DND-41 (cell line): ENCODE measurements around the gene TSC22D4.

Experiments
- ATAC-seq: fragments of 200-7000 bp; cut with Tn5 transposase; 3 replicates; pipeline ENCODE4 v1.9.1; 2021; ENCODE audit warnings: low read depth; ENCODE audit not compliant: insufficient read depth
- DNase-seq: peaks from one replicate; pipeline ENCODE4 v3.0.0-alpha.2; 2020
- H2AFZ ChIP-seq: 2 replicates; pipeline ENCODE4 v1.6.0; 2012; ENCODE audit warnings: low read depth, low read length
- H3K27ac ChIP-seq: 2 replicates; pipeline ENCODE4 v1.5.1; 2012; ENCODE audit warnings: low read length, inconsistent platforms
- H3K27me3 ChIP-seq: fragments of 200-600 bp; sonication (generic); 2 replicates; pipeline ENCODE4 v1.6.0; 2012; ENCODE audit warnings: low read length, mild to moderate bottlenecking, inconsistent platforms; ENCODE audit not compliant: insufficient read depth, poor library complexity
- H3K36me3 ChIP-seq: 2 replicates; pipeline ENCODE4 v1.5.1; 2012; ENCODE audit warnings: low read length, inconsistent platforms; ENCODE audit not compliant: insufficient read depth
- H3K4me1 ChIP-seq: 2 replicates; pipeline ENCODE4 v1.5.1; 2012; ENCODE audit warnings: mild to moderate bottlenecking, low read length; ENCODE audit not compliant: insufficient read depth
- H3K4me2 ChIP-seq: 2 replicates; pipeline ENCODE4 v1.6.0; 2012; ENCODE audit warnings: mild to moderate bottlenecking, moderate library complexity, low read length, inconsistent platforms; ENCODE audit not compliant: insufficient read depth
- H3K4me3 ChIP-seq, 2 experiments: fragments of 200-600 bp in 1 of 2; shearing (Covaris generic) in 1 of 2; 2 replicates each; pipeline ENCODE4 v1.5.1; 2012 to 2016; ENCODE audit warnings: inconsistent platforms in 2 of 2, low read length in 2 of 2, mild to moderate bottlenecking in 2 of 2, low read depth in 1 of 2, moderate library complexity in 1 of 2
- H3K79me2 ChIP-seq: 2 replicates; pipeline ENCODE4 v1.6.0; 2012; ENCODE audit warnings: low read length, inconsistent platforms; ENCODE audit not compliant: insufficient read depth
- H3K9ac ChIP-seq: 2 replicates; pipeline ENCODE4 v1.6.0; 2012; ENCODE audit warnings: low read depth, mild to moderate bottlenecking, inconsistent platforms, low read length, moderate library complexity
- H3K9me3 ChIP-seq: 2 replicates; pipeline ENCODE4 v1.5.1; 2012; ENCODE audit warnings: low read length, moderate library complexity, mild to moderate bottlenecking, inconsistent platforms; ENCODE audit not compliant: insufficient read depth, severe bottlenecking
- H4K20me1 ChIP-seq: 2 replicates; pipeline ENCODE4 v1.6.0; 2012; ENCODE audit warnings: low read length; ENCODE audit not compliant: insufficient read depth
- EZH2 ChIP-seq: IDR thresholded peaks from 3 replicates; pipeline ENCODE4 v1.6.1; 2012; ENCODE audit warnings: borderline replicate concordance, low read depth, mild to moderate bottlenecking, moderate library complexity, low read length, inconsistent platforms; ENCODE audit not compliant: severe bottlenecking
- TF ChIP-seq, protein P1 (sequence below): IDR thresholded peaks from 2 replicates; pipeline ENCODE4 v1.5.1; 2012; ENCODE audit warnings: borderline replicate concordance, low read length, moderate library complexity, mild to moderate bottlenecking; ENCODE audit not compliant: poor library complexity, severe bottlenecking; ENCODE audit errors: extremely low read depth

TSC22D4 gene

DNA sequence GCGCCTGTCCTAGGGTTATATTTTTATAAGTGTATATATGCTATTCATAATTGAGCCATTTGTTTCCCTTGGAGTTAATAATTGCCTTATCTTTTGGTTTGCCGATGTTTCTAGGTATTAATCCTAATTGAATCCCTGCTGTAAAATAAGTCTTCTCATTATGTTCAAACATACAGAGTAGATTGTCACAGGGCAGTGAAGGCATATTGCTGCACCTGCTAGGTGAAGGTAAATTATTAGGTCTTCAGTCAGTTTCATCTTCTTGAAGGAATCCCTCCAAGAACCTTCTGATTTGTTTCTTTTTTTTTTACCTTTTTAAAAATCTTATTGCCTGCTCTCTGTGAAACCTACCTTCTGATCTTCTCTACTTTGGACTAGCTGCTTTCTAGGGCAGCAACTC lies 42.1 kb upstream of the TSC22D4 start:
- no peak for DNase-seq
- Histone ChIP-seq H3K9me3 (no peaks in the 10 kb centered on the region), H3K36me3 (no peaks in the 10 kb centered on the region)

DNA sequence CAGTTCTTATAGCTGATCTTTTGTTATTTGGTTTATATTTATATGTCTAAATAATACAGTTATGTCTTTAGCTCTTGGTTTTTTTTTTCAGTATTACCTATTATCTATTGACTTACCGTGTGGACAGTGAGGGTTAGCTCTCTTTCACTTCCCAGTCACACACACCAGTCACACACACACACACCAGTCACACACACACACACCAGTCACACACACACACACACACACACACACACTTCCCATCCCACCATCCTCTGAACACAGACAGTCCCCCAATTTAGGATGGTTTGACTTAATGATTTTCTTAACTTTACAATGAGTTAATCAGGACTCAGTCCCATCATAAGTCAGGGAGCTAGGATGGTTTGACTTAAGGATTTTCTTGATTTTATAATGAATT lies 41.1 kb upstream of the TSC22D4 start:
- no peak overlapping the region for H3K4me3 ChIP-seq
- H3K27ac ChIP-seq, result no peak overlapping the region
- ATAC-seq (no peak), DNase-seq (no peak)
- H4K20me1 ChIP-seq, result no peaks in the 10 kb centered on the region
- TF ChIP-seq, protein P1, sequence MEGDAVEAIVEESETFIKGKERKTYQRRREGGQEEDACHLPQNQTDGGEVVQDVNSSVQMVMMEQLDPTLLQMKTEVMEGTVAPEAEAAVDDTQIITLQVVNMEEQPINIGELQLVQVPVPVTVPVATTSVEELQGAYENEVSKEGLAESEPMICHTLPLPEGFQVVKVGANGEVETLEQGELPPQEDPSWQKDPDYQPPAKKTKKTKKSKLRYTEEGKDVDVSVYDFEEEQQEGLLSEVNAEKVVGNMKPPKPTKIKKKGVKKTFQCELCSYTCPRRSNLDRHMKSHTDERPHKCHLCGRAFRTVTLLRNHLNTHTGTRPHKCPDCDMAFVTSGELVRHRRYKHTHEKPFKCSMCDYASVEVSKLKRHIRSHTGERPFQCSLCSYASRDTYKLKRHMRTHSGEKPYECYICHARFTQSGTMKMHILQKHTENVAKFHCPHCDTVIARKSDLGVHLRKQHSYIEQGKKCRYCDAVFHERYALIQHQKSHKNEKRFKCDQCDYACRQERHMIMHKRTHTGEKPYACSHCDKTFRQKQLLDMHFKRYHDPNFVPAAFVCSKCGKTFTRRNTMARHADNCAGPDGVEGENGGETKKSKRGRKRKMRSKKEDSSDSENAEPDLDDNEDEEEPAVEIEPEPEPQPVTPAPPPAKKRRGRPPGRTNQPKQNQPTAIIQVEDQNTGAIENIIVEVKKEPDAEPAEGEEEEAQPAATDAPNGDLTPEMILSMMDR, result no peak
- no peak for TF ChIP-seq EZH2
- peaks cover 2% of the 10 kb centered on the region for H3K27me3 ChIP-seq
- no peaks in the 10 kb centered on the region for H3K36me3 ChIP-seq
- no peak overlapping the region for H3K9ac ChIP-seq
- H2AFZ ChIP-seq, result no peak overlapping the region
- 0 out of 2 replicates have a peak, but pooled peaks cover 6% of the 10 kb centered on the region for H3K4me1 ChIP-seq
- H3K9me3 ChIP-seq, result no peaks in the 10 kb centered on the region
- H3K4me2 ChIP-seq, result no peak overlapping the region
- no peaks in the 10 kb centered on the region for H3K79me2 ChIP-seq

More for the DNA sequence above, 42.1 kb upstream of the TSC22D4 start:
- no peak for ATAC-seq
- H3K4me3 ChIP-seq, result no peak overlapping the region
- H2AFZ ChIP-seq, result no peak overlapping the region
- H4K20me1 ChIP-seq, result no peaks in the 10 kb centered on the region
- 0 out of 2 replicates have a peak, but pooled peaks cover 5% of the 10 kb centered on the region for H3K4me1 ChIP-seq
- no peak for TF ChIP-seq EZH2
- TF ChIP-seq, protein P1, result no peak
- no peak overlapping the region for H3K4me2 ChIP-seq
- H3K9ac ChIP-seq, result no peak overlapping the region
- H3K27me3 ChIP-seq, result no peaks in the 10 kb centered on the region
- no peaks in the 10 kb centered on the region for H3K79me2 ChIP-seq
- no peak overlapping the region for H3K27ac ChIP-seq

DNA sequence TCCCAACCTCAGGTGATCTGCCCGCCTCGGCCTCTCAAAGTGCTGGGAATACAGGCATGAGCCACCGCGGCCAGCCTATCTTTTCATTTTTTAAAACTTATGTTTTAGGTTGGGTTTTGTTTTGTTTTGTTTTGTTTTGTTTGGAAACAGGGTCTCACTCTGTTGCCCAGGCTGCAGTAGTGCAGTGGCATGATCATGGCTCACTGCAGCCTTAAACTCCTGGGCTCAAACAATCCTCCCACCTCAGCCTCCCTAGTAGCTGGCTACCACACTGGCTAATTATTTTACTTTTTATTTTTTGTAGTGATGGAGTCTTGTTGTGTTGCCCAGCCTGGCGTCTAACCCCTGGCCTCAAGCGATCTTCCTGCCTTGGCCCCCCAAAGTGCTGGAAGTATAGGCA lies 40.6 kb upstream of the TSC22D4 start:
- Histone ChIP-seq H3K27ac (no peak overlapping the region), H2AFZ (no peak overlapping the region), H3K36me3 (no peaks in the 10 kb centered on the region), H3K79me2 (no peaks in the 10 kb centered on the region), H3K4me2 (no peak overlapping the region), H3K27me3 (peaks cover 5% of the 10 kb centered on the region), H3K9ac (no peak overlapping the region), H3K9me3 (no peaks in the 10 kb centered on the region), H4K20me1 (no peaks in the 10 kb centered on the region), H3K4me1 (0 out of 2 replicates have a peak, but pooled peaks cover 6% of the 10 kb centered on the region), H3K4me3 (no peak overlapping the region)
- ATAC-seq (no peak), DNase-seq (no peak)
- TF ChIP-seq EZH2, result no peak
- TF ChIP-seq, protein P1, result no peak

DNA sequence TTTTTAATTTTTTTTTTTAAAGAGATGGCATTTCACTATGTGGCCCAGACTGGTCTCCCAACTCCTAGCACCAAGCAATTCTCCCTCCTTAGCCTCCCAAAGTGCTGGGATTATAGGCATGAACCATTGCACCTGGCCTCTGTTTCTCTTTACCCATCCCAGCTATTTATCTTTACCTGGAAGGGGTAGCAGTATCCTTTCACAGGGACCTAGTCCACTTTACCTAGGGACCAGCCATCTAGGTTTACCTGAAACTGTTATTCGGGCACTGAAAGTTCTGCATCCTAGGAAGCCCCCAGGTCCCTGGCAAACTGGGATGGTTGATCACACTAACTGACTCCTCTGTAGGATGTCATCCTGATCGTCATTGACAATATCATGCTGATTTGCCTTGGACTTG lies 38.3 kb upstream of the TSC22D4 start:
- Histone ChIP-seq H3K9ac (no peak overlapping the region), H3K79me2 (no peaks in the 10 kb centered on the region), H4K20me1 (no peaks in the 10 kb centered on the region), H3K27ac (no peak overlapping the region), H3K4me1 (0 out of 2 replicates have a peak, but pooled peaks cover 6% of the 10 kb centered on the region), H3K4me3 (no peak overlapping the region), H3K27me3 (peaks cover 5% of the 10 kb centered on the region), H3K4me2 (no peak overlapping the region), H3K9me3 (no peaks in the 10 kb centered on the region), H3K36me3 (no peaks in the 10 kb centered on the region), H2AFZ (no peak overlapping the region)
- TF ChIP-seq, protein P1, result no peak
- TF ChIP-seq EZH2, result no peak
- ATAC-seq (no peak), DNase-seq (no peak)
